B cell (primary cell): ENCODE measurements around the gene AP1AR. TPM values are rescaled to one million over a fixed set of nuclear protein-coding genes. Genes with fewer than 3 reads are reported as not detected.

Experiments used
- ATAC-seq: fragments of 200-7000 bp; cut with Tn5 transposase; one replicate; pipeline ENCODE4 v1.10.0; 2021; ENCODE audit warnings: low read depth, mild to moderate bottlenecking, moderate number of reproducible peaks, moderate library complexity
- CTCF ChIA-PET: fragments of 350-600 bp; sonication (Branson Sonifier 250); formaldehyde crosslinking; loops from one replicate; lab custom pipeline; 2021; ENCODE audit warnings: antibody characterized with exemption, inconsistent platforms; lab: Charles Lee
- POLR2A ChIA-PET: fragments of 350-600 bp; sonication (Branson Sonifier 250); formaldehyde crosslinking; loops from one replicate; lab custom pipeline; 2021; ENCODE audit warnings: antibody characterized with exemption; lab: Charles Lee
- DNase-seq: peaks from one replicate; pipeline ENCODE4 v3.0.0; 2013
- H2AFZ ChIP-seq: 2 replicates; pipeline ENCODE4 v1.6.1; 2012; ENCODE audit warnings: mild to moderate bottlenecking, low read depth, low read length; ENCODE audit not compliant: insufficient read depth, poor library complexity, severe bottlenecking
- H3K27ac ChIP-seq, 2 donors: 1 replicate in 1 of 2; 2 replicates in 1 of 2; pipeline ENCODE4 v1.5.1; 2012 to 2013; ENCODE audit warnings: low read length in 2 of 2, mild to moderate bottlenecking in 2 of 2, moderate library complexity in 1 of 2
- H3K27me3 ChIP-seq, 4 experiments: fragments of 200-600 bp in 1 of 4; sonication (generic) in 1 of 4; replicated peaks in 1 of 4; 1 replicate in 2 of 4; 2 replicates in 2 of 4; pipeline versions ENCODE4 v1.6.1 to v1.7.0; 2013 to 2016; ENCODE audit warnings: low read length in 3 of 4, mild to moderate bottlenecking in 2 of 4, mixed read lengths in 1 of 4, moderate library complexity in 1 of 4; ENCODE audit not compliant: insufficient read depth in 4 of 4, control insufficient read depth in 3 of 4; ENCODE audit errors: control extremely low read depth in 1 of 4
- H3K36me3 ChIP-seq, 2 experiments: replicated peaks in 1 of 2; 1 replicate in 1 of 2; 2 replicates in 1 of 2; pipeline versions ENCODE4 v1.6.1 to v1.7.1; 2013; ENCODE audit warnings: low read length in 1 of 2; ENCODE audit not compliant: insufficient read depth in 2 of 2, control insufficient read depth in 1 of 2; ENCODE audit errors: control extremely low read depth in 1 of 2, extremely low read depth in 1 of 2
- H3K4me1 ChIP-seq, 2 donors: fragments of 200-600 bp in 1 of 2; sonication (generic) in 1 of 2; 1 replicate in 1 of 2; 2 replicates in 1 of 2; pipeline versions ENCODE4 v1.5.1 to v1.6.1; 2013 to 2017; ENCODE audit warnings: low read length in 2 of 2; ENCODE audit not compliant: control insufficient read depth in 2 of 2, insufficient read depth in 2 of 2
- H3K4me2 ChIP-seq: replicated peaks from 2 replicates; pipeline ENCODE3; 2012; ENCODE audit warnings: mild to moderate bottlenecking, low read depth, low read length; ENCODE audit not compliant: poor library complexity, severe bottlenecking
- H3K4me3 ChIP-seq, 5 experiments: fragments of 200-600 bp in 1 of 5; sonication (generic) in 1 of 5; 1 replicate in 3 of 5; 2 replicates in 2 of 5; pipeline versions ENCODE4 v1.5.1 to v1.7.0; 2011 to 2016; ENCODE audit warnings: low read length in 4 of 5, mild to moderate bottlenecking in 4 of 5, low read depth in 2 of 5, control low read depth in 1 of 5, moderate library complexity in 1 of 5; ENCODE audit not compliant: insufficient read depth in 1 of 5; ENCODE audit errors: control extremely low read depth in 1 of 5, extremely low read depth in 1 of 5
- H3K79me2 ChIP-seq: fragments of 200-600 bp; sonication (generic); one replicate; pipeline ENCODE4 v1.6.0; 2016; ENCODE audit warnings: low read length; ENCODE audit not compliant: control insufficient read depth, insufficient read depth
- H3K9ac ChIP-seq: fragments of 200-600 bp; sonication (generic); 2 replicates; pipeline ENCODE4 v1.6.1; 2017; ENCODE audit warnings: mild to moderate bottlenecking, low read length, moderate library complexity
- H3K9me3 ChIP-seq, 3 donors: one replicate each; pipeline versions ENCODE4 v1.6.1 to v1.7.1; 2013; ENCODE audit warnings: low read length in 2 of 3; ENCODE audit not compliant: control insufficient read depth in 2 of 3, insufficient read depth in 1 of 3; ENCODE audit errors: control extremely low read depth in 1 of 3
- H4K20me1 ChIP-seq: 2 replicates; pipeline ENCODE4 v1.6.0; 2012; ENCODE audit warnings: mild to moderate bottlenecking, low read length; ENCODE audit not compliant: insufficient read depth, control insufficient read depth, poor library complexity, severe bottlenecking
- H3K27ac Mint-ChIP-seq: one replicate; pipeline ENCODE4 v1.8.0; 2021; ENCODE audit warnings: mixed read lengths
- H3K27me3 Mint-ChIP-seq: one replicate; pipeline ENCODE4 v1.8.0; 2021; ENCODE audit warnings: mixed read lengths
- H3K4me1 Mint-ChIP-seq: one replicate; pipeline ENCODE4 v1.8.0; 2021; ENCODE audit warnings: mixed read lengths
- H3K4me3 Mint-ChIP-seq: one replicate; pipeline ENCODE4 v1.8.0; 2021; ENCODE audit warnings: mixed read lengths
- H3K9me3 Mint-ChIP-seq: one replicate; pipeline ENCODE4 v1.8.0; 2022; ENCODE audit warnings: mixed read lengths; ENCODE audit not compliant: insufficient read depth
- EZH2 ChIP-seq: IDR thresholded peaks from 2 replicates; pipeline ENCODE4 v1.6.1; 2012; ENCODE audit warnings: borderline replicate concordance, low read depth, mild to moderate bottlenecking, moderate library complexity, low read length; ENCODE audit not compliant: insufficient read depth, poor library complexity, severe bottlenecking
- WGBS: methylation state at CpG from one replicate; pipeline ENCODE4 v1.1.5; 2013; ENCODE audit warnings: missing lambda C conversion rate; ENCODE audit not compliant: insufficient coverage; 5-methylcytosine and 5-hydroxymethylcytosine counted together
- intact Hi-C: fragments of 100-400 bp; cut with micrococcal nuclease; formaldehyde crosslinking; loops from one replicate; pipeline ENCODE4 v1.10.0; 2022
- polyA plus RNA-seq: library from polyadenylated mRNA; depleted of rRNA; stranded (reverse); fragments of >200 nt; gene quantifications from 2 replicates; pipeline ENCODE4 v1.2.3, GENCODE V29; 2012
- total RNA-seq, 2 donors: library from RNA; stranded (reverse); fragments of 120-200 nt in 1 of 2; gene quantifications; 1 replicate in 1 of 2; 2 replicates in 1 of 2; pipeline versions ENCODE4 v1.2.3 to v1.2.4, GENCODE V29; 2013 to 2022
- TF ChIP-seq, protein P1 (sequence below): fragments of 200-600 bp; IDR thresholded peaks from one replicate; pipeline ENCODE4 v1.8.0; 2022; ENCODE audit warnings: antibody characterized with exemption, mild to moderate bottlenecking

Gene AP1AR
- total and polyA plus RNA-seq, 2 donors (not counting 1 experiment from before 2014, with no cell fraction given) = 3.4 to 20.3 TPM

- Histone ChIP-seq H3K9ac (peak overlapping the region; percentile 90), H3K79me2 (peaks cover 34% of the 10 kb centered on the region), H3K27ac (peak overlapping the region; percentile 85 to 95), H3K9me3 (peaks cover 2 to 11% (median 5%) of the 10 kb centered on the region in 3 donors), H3K36me3 (no peaks in the 10 kb centered on the region), H3K4me3 (peak overlapping the region in 3 of 5 experiments; percentile 23 to 89 (median 23)), H2AFZ (peak overlapping the region; percentile 61), H3K4me2 (peak overlapping the region; percentile 91), H3K4me1 (peaks cover 41 to 52% of the 10 kb centered on the region in 2 donors), H4K20me1 (no peaks in the 10 kb centered on the region), H3K27me3 (no peaks in the 10 kb centered on the region)
- no peak for ATAC-seq
- H3K27ac Mint-ChIP-seq = peak overlapping the region; percentile 92
- ChIA-PET POLR2A (interaction anchor here (1.8 kb wide), 1 partner anchor 57 kb away, joined by 7 read pairs; the partner anchor contains the start of gene AP1AR), CTCF (interaction anchor here (0.6 to 9.2 kb wide), 4 partner anchors 33 to 647 kb away, joined by 4 to 65 read pairs (median 8); no protein-coding TSS in a partner anchor)
- H3K4me3 Mint-ChIP-seq = peak overlapping the region; percentile 51
- H3K27me3 Mint-ChIP-seq = no peaks in the 10 kb centered on the region
- intact Hi-C loops = loop anchor here (1.0 to 10.0 kb wide), 2 partner anchors 33 to 1276 kb away; no protein-coding TSS in a partner anchor
- TF ChIP-seq, protein P1, sequence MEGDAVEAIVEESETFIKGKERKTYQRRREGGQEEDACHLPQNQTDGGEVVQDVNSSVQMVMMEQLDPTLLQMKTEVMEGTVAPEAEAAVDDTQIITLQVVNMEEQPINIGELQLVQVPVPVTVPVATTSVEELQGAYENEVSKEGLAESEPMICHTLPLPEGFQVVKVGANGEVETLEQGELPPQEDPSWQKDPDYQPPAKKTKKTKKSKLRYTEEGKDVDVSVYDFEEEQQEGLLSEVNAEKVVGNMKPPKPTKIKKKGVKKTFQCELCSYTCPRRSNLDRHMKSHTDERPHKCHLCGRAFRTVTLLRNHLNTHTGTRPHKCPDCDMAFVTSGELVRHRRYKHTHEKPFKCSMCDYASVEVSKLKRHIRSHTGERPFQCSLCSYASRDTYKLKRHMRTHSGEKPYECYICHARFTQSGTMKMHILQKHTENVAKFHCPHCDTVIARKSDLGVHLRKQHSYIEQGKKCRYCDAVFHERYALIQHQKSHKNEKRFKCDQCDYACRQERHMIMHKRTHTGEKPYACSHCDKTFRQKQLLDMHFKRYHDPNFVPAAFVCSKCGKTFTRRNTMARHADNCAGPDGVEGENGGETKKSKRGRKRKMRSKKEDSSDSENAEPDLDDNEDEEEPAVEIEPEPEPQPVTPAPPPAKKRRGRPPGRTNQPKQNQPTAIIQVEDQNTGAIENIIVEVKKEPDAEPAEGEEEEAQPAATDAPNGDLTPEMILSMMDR = no peak
- no peak for TF ChIP-seq EZH2
- peaks cover 55% of the 10 kb centered on the region for H3K4me1 Mint-ChIP-seq
- peaks cover 3% of the 10 kb centered on the region for H3K9me3 Mint-ChIP-seq
- WGBS = no CpG with 5 or more reads among the region's 3 CpGs
- peak; percentile 76 for DNase-seq
Observed at GRCh38 chr4:112288455-112288854, 56.9 kb downstream of the AP1AR start.
